Anterior cingulate cortex (tissue), 58 donors: Measurements from ENCODE around the gene UBXN4.
A peak's percentile ranks its signal among the peaks of the same experiment; 100 is the strongest.
"Not testable (repeated sequence)": the region's sequence is repeated elsewhere in the genome, so short reads cannot be mapped to it uniquely, and the experiment has no call there.

Experiments used
- DNase-seq, 58 donors: peaks; one replicate each; lab custom pipeline; 2025; lab: John Stamatoyannopoulos, UW

Gene UBXN4

DNA sequence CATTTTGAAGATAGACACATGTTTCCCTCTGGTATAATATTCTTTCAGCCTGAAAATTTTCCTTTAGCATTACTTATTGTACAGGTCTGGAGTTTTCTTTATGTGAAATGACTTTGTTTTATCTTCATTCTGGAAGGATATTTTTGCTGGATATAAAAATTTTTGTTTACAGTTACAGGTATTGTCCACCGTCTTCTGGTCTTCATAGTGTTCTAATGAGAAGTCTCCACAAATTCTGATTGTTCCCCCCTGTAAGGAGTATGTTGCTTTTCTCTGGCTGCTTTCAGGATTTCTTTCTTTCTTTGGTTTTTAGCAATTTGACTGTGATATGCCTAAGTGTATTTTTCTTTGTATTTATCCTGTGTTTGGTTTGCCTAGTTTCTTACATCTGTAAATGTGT is 15.0 kb downstream of the UBXN4 start:
- DNase-seq: no peak

DNA sequence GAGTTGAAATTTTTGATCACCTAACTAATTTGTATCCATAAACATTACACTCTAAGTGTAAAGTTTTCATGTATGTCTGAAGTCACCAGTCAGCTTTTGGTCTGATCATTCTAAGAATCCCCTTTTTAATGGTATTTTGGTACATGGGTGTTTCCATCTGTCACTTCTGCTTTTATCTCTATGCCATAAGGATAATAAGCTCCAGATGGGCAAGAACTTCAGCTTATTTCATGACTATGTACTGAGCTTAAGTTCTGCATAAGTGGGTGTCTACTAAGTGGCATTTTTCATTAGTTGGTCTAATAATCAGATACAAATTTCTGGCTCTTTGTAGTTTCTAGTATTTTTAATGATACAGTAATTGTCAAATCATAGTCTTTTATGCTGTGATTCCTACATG is 20.4 kb downstream of the UBXN4 start:
- DNase-seq: no peak

DNA sequence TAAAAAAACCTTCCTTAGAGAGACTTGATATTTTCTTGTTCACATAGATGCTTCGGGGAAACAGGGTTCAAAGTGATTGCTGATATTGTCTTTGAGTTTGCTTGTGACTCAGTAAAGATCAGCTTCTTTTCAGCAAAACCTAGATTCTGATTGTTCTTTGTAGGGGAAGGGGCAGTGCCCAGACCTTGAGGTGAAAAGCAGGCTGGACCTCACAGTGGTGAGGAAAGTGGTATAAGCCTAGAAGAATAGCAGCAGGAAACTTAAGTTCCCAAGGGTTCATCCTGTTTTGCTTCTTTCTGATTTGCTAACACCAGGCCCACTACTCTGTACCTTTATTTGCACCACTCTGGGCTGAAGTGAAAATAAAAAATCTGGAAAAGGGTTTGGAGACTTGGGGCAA is 20.9 kb downstream of the UBXN4 start:
- no peak for DNase-seq

DNA sequence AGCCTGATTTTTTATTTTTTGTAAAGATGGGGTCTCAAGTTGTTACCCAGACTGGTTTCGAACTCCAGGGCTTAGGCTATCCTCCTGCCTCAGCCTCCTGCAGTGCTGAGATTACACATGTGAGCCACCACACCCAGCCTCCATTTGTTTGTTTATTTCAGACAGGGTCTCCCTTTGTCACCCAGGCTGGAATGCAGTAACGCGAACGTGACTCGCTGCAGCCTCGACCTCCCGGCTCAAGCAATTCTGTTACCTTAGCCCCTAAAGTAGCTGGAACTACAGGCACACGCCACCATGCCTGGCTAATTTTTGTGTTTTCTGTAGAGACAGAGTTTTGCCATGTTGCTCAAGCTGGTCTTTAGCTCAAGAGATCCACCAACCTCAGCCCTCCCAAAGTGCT is 27.2 kb downstream of the UBXN4 start:
- DNase-seq: no peak

DNA sequence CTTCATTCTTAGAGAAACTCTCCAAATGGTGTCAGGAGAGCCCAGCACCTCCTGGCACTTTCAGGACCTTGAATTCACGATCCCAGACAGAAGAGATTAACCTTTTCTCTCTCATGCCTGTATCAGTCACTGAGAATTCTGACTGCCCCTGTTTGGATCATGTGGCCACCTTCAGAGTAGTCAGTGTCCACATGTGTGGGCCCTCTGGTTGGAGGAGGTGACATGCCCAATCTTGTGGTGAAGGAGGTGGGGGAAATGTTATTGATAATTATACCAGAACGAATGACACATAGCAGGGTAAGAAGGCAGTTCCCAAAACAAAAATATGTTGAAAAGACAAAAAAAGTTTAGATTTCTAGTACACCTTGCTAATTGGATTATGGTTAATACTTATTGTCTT is 31.7 kb downstream of the UBXN4 start:
- DNase-seq: no peak

DNA sequence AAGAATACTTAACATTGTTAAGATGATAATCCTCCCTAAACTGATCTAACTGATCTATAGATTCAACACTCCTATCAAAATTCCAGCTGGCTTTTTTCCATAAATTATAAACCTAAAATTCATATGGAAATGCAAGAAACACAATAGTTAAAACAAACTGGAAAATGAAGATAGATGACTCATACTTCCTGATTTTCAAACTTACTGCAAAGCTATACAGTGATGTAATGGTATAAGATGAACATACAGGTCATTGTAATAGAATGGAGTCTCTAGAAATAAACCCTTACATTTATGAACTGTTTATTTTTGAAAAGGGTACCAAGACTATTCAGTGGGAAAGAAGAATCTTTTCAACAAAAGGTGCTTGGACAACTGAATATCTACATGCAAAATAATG is 32.3 kb downstream of the UBXN4 start:
- DNase-seq: no peak

DNA sequence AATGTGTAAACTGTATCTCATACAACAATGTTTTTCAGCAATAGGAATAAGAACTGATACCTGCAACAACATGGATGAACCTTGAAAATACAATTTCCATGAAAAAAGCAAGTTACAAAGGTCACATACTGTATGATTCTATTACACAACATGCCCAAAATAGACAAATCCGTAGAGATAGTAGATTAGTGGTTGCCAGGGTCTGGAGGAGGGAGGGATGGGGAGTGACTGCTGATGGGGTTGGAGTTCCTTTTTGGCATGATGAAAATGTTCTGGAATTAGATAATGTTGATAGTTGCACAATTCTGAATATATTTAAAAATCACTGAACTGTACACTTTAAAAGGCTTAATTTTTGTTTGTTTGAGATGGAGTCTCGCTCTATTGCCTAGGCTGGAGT is 33.8 kb downstream of the UBXN4 start:
- DNase-seq: no peak

DNA sequence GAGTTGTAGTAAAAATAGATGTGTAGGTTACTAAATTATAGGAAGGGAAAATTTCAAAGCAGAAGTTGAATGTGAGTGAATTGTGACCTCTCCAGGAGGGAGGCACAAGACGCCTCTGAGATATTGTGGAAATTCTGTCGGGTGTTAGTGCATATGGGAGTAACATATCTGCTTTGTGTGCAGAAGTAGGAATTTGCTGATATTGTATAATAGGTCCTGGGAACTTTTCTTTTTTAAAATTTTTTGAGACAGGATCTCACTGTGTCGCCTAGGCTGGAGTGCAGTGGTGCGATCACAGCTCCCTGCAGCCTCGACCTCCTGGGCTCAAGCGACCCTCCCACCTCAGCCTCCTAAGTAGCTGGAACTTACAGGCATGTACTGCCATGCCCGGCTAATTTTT is 34.7 kb downstream of the UBXN4 start:
- no peak for DNase-seq

DNA sequence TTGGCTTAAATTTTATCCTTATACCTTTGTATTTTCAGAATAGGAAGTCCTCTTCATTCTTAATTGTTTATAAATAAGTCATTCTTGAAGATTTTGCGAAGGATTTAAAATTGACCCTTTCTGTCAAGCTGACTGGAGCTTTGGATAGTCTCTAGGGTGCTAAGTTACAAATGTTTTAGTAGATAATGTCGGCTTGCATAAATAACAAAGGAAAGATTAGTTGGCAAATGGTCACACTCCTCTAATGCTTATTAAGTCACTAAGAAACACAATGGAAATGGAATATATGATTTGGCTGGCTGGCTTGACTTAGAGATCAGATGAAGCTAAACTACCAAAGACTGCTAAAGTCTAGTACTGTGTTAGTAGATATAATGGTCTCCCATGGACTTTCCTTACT is 40.6 kb downstream of the UBXN4 start:
- no peak for DNase-seq

DNA sequence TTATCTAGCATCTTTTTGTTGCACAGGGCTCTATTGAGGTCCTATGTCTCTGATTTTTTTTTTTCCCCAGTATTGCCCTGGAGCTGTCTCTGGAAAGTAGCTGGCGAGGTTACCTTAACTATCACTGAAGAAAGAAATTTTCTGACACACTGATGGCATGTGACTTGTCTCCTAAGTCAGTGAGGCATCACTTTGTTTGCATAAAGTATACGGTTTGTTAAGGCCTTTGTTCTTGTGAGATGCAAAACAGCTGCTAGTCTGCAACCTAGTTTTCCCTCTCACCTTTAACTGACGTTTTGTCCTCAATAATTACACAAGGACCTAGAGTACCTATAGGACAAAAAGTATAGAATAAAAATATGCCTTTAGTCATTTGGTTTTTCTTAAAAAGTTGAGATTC is 41.8 kb downstream of the UBXN4 start:
- DNase-seq: no peak

DNA sequence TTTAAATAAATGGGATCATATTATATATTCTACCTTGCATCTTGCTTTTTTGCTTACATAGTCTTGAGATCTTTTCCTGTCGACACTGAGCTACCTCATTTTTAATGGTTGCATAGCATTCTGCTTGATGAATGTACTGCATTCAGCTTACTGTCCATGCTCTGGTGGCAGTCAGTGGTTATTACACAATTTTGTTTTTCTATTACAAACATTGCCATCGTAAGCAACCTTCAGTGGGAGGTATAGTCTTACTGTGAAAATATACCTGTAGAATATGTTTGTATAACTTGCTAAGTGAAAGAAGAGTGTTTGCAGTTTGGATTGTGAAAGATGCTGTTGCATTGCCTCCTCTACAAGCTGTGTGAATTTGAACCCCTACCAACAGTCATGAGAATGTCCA is 43.4 kb downstream of the UBXN4 start:
- DNase-seq: no peak

DNA sequence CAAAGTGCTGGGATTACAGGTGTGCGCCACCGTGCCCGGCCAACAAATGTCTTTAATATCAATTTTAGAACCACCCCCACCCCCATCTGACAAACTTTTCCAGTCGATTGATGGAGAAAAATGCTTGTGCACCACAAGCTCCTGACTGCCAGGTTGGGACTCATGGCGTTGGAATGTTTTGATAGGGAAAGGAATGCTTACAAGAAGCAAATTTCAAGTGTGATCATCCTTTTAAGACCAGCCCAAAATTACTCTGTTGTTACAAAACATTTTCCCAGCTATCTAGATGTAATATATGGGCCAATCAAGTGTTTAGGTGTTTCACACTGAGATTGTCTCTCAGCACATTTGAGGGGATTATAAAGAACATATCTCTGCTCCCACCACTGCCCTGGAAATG is 45.2 kb downstream of the UBXN4 start:
- no peak for DNase-seq

DNA sequence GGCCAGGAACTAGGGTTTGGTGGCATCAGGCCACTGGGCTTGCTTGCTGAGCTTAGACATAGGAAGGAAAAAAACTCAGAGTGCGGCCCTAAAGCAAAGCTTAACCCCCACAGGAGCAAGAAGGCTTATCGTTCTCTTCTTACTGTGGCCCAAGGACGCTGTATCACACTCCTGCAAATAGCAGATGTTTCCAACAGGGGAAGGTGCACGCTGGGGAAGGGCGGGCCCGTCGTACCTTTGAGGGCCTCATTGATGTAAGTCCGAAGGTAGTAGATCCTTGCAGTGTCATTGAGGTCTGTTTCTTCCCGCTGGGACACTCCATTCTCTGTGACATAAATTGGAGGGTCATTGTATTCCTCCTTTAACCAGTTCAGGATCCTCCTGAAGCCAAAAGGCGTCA is 48.8 kb downstream of the UBXN4 start:
- DNase-seq: no peak

DNA sequence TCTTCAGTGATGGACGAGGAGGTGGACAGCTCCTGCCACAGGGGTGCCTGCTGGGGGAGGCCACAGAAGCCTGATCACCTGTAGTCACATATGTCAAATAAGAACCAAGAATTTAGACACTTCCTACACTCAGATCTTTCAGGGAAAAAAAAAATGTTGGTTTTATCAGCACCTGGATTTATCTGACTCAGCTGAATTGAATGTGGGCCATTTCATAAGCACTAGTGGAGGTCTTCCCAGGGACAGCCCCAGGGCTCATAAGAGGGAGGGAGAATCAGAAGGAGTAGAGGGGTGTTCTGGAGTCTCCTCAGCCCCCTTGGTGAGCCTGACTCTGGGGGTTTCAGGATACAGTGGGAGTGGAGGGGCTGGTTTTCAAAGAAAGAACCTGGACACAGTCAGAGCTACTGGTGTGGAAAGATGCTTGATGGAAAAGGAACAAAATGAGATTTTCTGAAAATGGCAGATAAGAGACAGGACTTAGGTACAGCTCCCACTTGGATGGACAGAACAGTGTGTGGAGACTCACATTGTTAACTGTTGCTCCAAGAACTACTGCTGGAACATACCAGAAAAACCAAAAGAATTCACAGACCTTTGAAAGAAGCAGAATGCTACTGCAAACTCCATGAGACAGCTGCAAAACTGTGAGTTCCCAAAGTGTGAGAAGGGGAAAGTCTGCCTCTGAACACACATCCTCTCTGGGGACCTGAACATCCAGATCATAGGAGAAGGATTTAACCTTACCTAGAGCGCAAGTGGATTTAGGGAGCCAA is 49.9 kb downstream of the UBXN4 start:
- DNase-seq: no peak

DNA sequence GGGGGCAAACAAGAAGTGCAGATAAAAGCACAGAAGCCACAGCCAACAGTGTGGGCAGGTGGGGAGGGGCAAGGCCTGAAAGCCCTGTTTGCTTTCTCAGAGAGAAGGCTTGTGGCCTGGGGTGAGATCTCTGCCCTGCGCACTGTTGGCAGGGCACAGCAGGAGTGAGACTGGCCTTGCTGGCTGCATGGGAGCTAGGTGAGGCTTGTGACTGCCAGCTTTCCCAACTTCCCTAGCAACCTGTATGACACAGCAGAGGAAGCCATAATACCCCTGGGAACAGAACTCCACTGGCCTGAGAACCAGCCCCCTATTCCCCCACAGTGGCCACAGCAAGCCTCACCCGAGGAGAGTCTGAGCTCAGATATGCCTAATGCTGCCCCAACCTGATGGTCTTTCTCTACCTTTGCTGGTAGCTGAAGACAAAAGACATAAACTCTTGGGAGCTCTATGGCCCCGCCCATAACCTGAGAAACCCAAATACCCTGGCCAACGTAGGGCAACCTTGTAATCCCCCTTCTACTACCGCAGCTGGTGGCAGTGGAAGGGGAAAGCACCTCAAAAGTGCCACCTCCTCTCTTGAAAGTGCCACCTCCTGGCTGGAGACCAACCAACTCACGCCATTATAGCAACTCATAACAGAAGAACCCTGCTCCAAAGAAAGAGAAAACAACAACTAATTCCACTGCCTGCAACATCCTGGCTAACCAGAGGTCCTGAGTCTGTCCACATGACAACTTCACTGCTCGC is 50.9 kb downstream of the UBXN4 start:
- DNase-seq: no peak

DNA sequence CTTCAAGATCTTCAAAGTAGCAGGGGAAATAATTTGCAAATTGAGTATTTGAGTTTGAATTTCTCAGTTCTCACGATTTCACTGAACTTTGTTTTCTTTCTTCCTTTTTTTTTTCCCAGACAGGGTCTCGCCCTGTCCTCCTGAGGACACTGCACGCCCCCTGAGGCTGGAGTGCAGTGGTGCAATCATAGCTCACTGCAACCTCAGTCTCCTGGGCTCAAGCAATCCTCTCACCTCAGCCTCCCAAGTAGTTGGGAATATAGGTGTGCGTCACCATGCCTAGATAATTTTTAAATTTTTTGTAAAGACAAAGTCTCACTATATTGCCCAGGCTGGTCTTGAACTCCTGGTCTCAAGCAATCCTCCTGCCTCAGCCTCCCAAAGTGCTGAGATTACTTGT is 54.0 kb downstream of the UBXN4 start:
- DNase-seq: not testable (repeated sequence)

DNA sequence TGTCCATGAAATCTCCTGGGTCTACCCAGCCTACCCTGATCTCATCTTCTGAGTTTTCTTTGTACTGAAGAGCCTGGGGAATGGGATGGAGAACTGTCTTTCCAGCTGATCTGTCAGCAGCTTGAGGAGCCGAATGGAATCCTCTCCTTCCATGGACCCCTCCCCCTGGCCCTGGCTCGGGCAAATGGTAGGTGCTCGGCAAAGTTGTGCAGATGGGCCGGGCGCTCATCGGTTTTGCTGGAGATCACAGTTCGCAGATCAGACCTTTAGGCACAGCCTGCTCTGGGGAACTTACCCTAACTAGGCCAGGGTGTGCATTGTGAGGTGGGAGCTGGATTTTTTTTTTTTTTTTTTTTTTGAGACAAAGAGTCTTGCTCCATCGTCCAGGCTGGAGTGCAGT is 55.0 kb downstream of the UBXN4 start:
- DNase-seq: no peak

DNA sequence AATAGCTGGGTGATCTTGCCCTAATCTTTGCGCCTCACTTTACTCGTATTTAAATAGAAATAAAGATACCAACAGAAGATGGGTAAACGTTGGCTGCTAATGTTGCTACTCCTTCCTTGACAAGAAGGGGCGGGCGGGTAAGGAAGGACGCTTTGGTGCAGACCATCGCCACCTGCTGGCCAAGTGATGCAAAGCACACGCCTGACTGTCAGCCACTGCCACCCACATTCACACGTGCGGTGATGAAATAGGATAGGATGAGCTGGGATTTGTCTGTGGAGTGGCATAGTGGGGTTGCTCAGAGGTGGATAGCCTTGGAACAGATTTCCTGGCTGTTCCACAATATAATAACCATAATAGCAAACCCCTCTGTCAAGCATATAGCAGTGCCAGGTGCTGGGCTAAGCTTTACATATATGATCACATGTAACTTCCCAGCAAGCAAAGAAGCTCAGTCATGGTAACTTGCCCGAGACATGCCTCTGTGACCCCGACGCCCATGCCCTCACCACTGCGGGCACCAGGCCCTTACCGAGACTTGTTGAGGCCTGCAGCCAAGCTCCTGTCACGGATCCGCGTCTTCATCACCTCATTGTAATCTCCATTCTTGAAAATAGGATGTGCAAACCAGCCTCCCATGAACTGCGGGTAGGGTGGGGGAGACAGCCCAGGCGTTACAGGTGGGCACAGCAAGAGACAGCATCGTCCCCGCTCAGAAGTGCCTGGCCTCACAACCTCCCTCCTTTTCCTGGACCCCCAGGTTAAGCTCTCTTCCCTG is 56.0 kb downstream of the UBXN4 start:
- DNase-seq: peak in 38 of 58 donors; percentile 4 to 61 (median 14)

DNA sequence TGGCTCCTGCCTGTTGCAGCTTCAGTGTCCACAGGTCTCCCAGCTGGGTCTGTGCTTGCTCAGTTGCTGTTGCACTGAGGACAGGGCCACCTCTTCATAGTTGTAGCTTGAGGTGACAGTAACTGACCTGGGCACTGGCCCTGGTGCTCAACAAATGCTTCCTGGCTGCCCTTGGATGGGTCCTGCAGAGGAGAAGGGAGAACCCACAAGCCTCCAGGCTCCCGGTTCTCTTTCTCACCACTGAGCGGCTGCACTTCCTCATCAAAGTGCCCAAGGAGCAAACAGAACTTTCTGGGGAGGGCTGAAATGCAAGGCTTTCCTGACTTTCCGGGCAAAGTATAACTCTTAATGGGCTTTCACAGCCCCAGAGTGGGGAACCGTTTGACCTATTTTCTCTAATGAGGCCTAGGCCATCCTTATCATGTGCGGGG is 56.6 kb downstream of the UBXN4 start:
- no peak for DNase-seq

DNA sequence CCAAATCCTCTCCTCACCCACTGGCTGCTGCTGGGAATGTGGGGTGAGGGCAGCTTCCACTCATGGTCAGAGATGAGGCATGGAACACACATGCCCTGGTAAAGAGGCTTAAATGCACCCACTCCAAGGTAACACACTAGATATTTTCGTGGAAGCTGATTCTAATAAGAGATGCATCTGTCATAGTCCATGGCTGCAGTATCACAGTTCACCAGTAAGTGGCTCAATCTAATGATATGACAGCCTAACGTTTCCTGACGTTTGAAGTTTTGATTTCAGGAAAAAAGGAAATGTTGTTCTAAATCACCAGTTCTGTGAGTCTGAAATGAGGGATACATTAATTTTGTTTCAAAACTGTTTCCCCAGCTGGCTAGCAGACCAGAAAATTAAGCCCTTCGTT is 57.1 kb downstream of the UBXN4 start:
- DNase-seq: no peak

DNA sequence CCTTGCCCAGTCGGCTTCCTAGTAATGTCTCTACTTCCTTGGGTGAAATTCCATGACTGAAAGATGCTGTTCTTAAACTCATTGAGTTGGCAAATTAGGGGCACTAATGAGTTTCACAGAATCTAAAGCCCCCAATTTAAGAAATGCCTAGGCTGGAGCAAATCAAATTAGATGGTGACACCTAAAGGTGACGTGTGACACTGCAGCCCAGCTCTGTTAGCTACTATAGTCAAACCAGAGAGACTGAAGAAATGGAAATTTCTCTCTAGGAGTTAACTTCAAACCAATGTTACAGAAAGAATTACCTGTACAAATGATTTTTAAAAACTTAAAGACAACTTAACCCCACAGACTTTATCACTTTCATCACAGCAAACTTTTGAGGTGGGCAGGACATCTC is 58.1 kb downstream of the UBXN4 start:
- no peak for DNase-seq
